Activated naive CD8-positive, alpha-beta T cell treated with anti-CD3 and anti-CD28 coated beads, Interleukin-2, amount 50 U/mL, for 24 hours (primary cell): ENCODE results near the gene CHD5.
A peak's percentile ranks its signal among the peaks of the same experiment; 100 is the strongest.

ENCODE experiments used
- ATAC-seq: fragments of 150-1000 bp; cut with Tn5 transposase; one replicate; pipeline ENCODE4 v1.10.0; 2021
- DNase-seq: peaks from one replicate; pipeline ENCODE4 v3.0.0; 2021
- H3K27ac Mint-ChIP-seq: one replicate; pipeline ENCODE4 v1.8.0; 2021; ENCODE audit warnings: mild to moderate bottlenecking, mixed read lengths
- H3K27me3 Mint-ChIP-seq: one replicate; pipeline ENCODE4 v1.8.0; 2021; ENCODE audit warnings: mixed read lengths
- H3K36me3 Mint-ChIP-seq: one replicate; pipeline ENCODE4 v1.8.0; 2021; ENCODE audit warnings: low read depth, mixed read lengths
- H3K4me1 Mint-ChIP-seq: one replicate; pipeline ENCODE4 v1.8.0; 2021; ENCODE audit warnings: mixed read lengths
- H3K4me3 Mint-ChIP-seq: one replicate; pipeline ENCODE4 v1.8.0; 2021; ENCODE audit warnings: mild to moderate bottlenecking, moderate library complexity, mixed read lengths
- H3K9me3 Mint-ChIP-seq: one replicate; pipeline ENCODE4 v1.8.0; 2021; ENCODE audit warnings: mixed read lengths

Gene CHD5

DNA sequence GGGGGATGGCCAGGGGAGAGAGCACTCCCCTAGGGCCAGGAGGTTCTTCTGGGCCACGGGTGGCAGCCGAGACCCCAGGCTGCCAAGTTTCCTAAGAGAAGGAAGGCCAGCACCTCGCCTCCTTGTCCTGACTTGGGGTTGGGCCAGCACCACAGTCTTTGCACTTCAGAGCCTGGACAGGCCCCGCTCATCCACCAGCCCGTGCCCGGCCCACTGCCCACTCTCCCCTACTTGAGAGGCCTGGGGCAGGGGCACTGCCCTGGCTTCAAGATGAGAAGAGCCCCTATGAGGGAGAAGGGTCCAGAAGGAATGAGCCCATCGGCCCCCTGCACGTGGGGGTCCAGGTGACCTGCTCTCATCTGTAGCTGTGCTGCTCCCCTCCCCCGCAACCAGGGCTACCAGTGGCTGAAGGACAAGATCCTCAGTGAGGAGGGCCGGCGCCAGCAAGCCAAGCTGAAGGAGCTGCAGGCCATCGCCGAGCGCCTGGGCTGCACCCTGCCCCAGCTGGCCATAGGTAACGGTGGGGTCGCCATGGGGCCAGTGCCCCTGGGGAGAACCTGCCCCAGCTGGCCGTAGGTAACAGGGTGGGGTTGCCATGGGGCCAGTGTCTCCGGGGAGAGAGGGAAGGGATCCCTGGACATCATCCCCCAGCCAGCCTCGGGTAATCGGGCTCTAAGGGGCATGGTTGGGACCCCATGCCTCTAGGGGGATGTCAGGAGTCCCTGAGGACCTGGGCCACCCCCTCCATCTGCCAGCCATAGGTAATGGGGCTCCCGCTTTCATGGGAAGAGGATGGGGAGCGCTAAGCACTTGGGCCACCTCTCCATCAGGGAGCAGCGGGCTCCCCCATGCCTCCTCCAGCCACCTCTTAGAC is 83.6 kb downstream of the CHD5 start:
- ATAC-seq (no peak), DNase-seq (no peak)
- Mint-ChIP-seq H3K27me3 (no peaks in the 10 kb centered on the region), H3K4me3 (no peak overlapping the region), H3K9me3 (no peaks in the 10 kb centered on the region), H3K36me3 (peaks cover 22% of the 10 kb centered on the region), H3K27ac (no peak overlapping the region), H3K4me1 (peaks cover 3% of the 10 kb centered on the region)

DNA sequence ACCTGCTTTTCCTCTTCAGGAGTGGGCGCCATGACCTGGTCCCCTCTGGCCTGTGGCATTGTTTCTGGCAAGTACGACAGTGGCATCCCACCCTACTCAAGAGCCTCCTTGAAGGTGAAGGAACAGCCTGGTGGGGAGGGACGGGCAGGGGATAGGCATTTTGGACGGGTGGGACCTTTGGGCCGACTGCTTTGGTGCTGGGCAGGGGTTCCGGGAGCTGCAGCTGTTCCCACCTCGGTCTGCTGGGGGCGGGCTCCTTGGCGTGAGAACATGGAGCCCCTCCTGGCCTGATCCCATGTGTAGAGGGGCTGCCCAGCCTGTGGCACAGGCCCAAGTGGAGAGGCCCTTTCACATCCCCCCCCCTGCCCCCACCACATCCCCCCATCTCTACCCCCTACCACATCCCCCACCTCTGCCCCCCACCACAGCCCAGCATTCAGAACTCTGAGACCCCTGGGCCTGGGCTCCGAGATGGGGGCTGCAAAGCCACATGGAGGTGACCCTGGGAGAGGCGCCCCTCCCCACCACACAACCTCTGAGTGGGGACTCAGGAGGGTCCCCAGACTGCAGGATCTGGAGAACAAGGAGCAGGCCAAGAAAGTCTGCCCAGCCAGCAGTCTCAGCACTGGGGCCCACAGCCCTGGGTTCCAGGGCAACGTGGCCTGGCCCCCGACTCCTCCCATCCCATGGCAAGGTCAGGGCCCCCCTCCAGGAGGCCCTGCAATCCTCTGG is 84.4 kb downstream of the CHD5 start:
- ATAC-seq (no peak), DNase-seq (no peak)
- Mint-ChIP-seq H3K4me1 (peaks cover 3% of the 10 kb centered on the region), H3K36me3 (peaks cover 26% of the 10 kb centered on the region), H3K4me3 (no peak overlapping the region), H3K27me3 (no peaks in the 10 kb centered on the region), H3K27ac (no peak overlapping the region), H3K9me3 (no peaks in the 10 kb centered on the region)

DNA sequence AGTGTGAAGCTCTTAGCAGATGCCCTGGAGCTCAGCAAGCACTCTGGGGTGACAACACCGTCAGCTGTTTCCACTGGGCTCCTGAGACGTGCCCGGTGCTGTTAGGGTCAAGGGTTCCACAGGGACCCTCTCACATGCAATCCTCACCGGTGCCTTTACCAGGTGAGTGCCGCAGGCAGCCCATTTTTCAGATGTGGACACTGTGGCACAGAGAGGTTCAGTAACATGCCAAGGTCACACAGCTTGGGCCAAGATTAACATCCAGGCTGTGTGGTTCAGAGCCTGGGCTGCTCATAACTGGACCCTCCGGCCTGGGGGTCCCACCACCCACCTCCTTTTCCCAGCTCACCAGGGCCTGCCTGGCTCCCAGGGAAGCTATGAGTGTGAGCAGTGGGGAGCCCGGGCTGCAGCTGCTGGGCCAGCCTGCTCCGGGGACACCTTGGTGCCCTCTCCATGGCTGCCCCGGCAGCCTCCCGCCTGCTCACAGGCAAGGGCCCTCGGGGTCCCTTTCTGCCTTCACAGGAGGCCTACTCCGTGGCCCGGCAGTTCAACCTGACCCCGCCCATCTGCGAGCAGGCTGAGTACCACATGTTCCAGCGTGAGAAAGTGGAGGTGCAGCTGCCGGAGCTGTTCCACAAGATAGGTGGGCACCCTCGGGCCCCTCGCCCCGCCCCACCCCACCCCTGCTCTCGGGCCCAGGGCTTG is 85.2 kb downstream of the CHD5 start:
- Mint-ChIP-seq H3K27ac (no peak overlapping the region), H3K36me3 (peaks cover 26% of the 10 kb centered on the region), H3K4me3 (no peak overlapping the region), H3K27me3 (no peaks in the 10 kb centered on the region), H3K4me1 (peaks cover 3% of the 10 kb centered on the region), H3K9me3 (no peaks in the 10 kb centered on the region)
- DNase-seq (no peak), ATAC-seq (no peak)

DNA sequence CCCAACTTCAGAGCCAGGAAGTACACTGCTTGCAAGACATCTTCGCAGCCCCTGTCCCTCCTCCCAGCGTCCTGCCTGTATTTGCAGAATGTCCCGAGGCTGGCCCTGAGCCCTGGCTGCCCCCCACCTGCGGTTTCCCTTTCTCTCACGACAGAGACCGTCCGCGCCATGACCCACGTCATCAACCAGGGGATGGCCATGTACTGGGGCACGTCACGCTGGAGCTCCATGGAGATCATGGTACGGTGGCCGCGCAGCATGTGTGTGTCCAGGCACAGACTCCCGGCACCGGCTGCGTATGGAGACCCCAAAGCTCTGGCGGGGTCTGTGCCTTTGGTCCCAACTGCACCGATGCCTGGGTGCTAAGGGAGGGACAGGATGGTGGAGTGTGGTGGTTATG is 85.9 kb downstream of the CHD5 start:
- no peak for ATAC-seq
- peaks cover 26% of the 10 kb centered on the region for H3K36me3 Mint-ChIP-seq

DNA sequence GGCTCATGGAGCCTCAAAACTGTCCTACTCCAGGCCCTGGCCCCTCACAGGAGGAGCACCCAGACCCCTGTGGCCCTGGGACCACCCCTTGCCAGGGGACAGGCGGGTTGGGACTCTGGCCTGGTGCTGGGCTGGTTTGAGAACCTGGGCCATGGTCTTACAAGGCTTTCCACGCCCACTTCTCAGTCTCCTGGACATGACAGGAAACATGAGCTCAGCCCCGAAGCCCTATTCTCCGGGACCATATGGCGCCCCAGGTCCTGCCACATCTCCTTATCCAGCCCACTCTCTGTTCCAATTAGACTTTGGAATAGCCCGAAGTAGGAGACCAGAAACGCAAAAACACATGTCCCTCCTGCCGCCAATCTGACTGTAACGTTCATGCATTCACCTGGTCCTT is 86.5 kb downstream of the CHD5 start:
- Mint-ChIP-seq H3K27ac (no peak overlapping the region), H3K4me1 (peaks cover 3% of the 10 kb centered on the region), H3K27me3 (no peaks in the 10 kb centered on the region), H3K4me3 (no peak overlapping the region), H3K9me3 (no peaks in the 10 kb centered on the region), H3K36me3 (peaks cover 26% of the 10 kb centered on the region)
- ATAC-seq (no peak), DNase-seq (no peak)

More for the DNA sequence above, 85.9 kb downstream of the CHD5 start:
- no peak for DNase-seq
- no peak overlapping the region for H3K27ac Mint-ChIP-seq
- no peaks in the 10 kb centered on the region for H3K27me3 Mint-ChIP-seq
- peaks cover 3% of the 10 kb centered on the region for H3K4me1 Mint-ChIP-seq
- no peaks in the 10 kb centered on the region for H3K9me3 Mint-ChIP-seq
- H3K4me3 Mint-ChIP-seq = no peak overlapping the region

DNA sequence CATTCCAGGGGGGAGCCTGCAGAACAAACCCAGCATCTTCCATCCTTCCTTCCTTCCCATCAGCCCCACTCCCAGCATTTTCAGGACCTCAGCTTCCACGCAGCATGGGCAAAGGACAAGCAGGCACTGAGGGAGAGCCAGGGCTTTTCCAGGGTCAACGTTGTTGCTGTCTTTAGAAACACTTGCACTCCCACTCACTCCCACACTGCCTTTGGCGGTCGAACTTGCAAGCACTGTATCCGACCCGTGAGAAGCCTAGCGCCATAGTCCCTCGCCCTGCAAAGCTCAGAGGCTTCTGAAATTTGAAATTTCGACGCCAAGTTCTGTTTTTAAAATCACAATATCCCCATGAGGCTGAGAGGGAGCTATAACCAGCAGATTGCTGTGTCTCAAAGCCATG is 87.0 kb downstream of the CHD5 start:
- peaks cover 3% of the 10 kb centered on the region for H3K4me1 Mint-ChIP-seq
- no peaks in the 10 kb centered on the region for H3K27me3 Mint-ChIP-seq
- no peak overlapping the region for H3K27ac Mint-ChIP-seq
- no peak for DNase-seq
- no peak overlapping the region for H3K4me3 Mint-ChIP-seq
- no peak for ATAC-seq
- no peaks in the 10 kb centered on the region for H3K9me3 Mint-ChIP-seq
- H3K36me3 Mint-ChIP-seq = peaks cover 21% of the 10 kb centered on the region

DNA sequence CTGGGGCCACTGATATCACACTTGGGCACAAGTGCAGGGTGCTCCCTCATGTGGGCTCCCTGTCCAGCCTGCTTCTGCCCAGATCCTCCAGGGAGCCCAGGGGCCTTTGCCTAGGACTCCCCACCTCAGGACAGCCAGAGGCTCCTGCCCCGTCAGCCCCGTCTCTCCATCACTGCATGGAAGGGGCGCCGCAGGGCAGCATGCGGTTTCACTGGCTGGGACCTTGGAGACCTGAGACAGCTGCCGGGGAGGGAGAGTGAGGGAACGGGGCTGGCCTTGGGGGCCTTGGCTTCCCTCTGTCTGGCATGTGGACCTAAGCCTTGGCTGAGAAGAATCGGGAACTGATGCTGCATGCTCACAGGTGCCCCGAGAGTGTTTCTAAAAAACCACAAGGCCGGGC is 87.9 kb downstream of the CHD5 start:
- DNase-seq (no peak), ATAC-seq (no peak)

DNA sequence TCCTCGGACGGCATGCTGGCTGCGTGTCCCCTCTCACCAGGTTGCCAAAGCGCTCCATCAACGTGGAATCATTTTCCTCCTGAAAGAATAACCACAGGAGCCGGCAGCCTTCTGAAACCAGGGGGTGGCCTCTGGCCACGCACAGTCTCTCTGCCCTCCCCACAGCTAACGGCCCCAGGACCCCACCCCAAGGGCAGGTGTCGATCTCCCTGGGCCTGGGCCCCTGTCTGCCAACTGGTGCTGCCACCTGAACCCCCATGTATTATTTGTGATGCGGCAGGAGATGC is 88.4 kb downstream of the CHD5 start:
- H3K36me3 Mint-ChIP-seq = peaks cover 15% of the 10 kb centered on the region
- peaks cover 2% of the 10 kb centered on the region for H3K4me1 Mint-ChIP-seq
- H3K27ac Mint-ChIP-seq = no peak overlapping the region
- H3K4me3 Mint-ChIP-seq = no peak overlapping the region
- ATAC-seq = no peak
- H3K9me3 Mint-ChIP-seq = no peaks in the 10 kb centered on the region
- no peak for DNase-seq
- H3K27me3 Mint-ChIP-seq = no peaks in the 10 kb centered on the region

More for the DNA sequence above, 87.9 kb downstream of the CHD5 start:
- Mint-ChIP-seq H3K36me3 (peaks cover 16% of the 10 kb centered on the region), H3K27ac (no peak overlapping the region), H3K27me3 (no peaks in the 10 kb centered on the region), H3K4me1 (peaks cover 2% of the 10 kb centered on the region), H3K9me3 (no peaks in the 10 kb centered on the region), H3K4me3 (no peak overlapping the region)

DNA sequence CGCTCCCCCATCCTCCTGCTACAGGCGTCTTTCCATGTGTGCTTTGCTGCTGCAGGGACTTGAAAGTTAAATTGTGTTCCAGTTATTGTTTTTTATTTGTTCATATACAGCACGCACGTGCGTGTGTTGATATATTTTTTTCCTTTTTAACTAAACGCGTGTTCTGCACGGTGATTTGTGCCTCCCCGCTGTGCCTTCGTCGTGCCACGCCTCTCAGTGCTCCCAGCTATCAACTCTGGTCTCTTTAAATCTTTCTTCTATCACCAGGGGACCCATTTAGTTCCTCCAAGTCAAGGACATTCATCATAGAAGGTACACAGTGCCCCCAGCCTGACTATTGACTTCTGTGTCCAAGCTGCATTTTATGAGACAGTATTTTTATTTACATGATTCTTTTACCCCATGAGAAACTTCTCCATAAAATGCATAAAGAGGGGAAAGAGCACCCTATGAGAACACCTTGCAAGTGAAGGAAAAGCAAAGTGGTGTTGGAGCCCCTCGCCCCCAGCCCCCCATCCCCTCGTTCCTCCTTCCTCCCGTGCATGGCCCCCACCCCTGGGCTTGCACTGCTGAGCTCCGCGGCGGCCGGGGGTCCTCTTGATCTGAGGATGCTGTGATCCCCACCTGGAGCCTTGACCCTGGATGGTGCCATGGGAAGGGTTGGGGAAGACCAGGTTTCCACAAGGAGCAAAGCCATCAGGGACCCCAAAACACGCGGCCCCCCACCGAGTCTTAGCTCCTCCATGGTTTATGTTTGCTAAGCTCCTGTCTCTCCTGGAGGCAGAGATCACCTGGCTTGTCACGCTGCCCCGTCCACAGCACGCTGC is 88.9 kb downstream of the CHD5 start:
- Mint-ChIP-seq H3K27me3 (no peaks in the 10 kb centered on the region), H3K4me3 (no peak overlapping the region), H3K27ac (no peak overlapping the region), H3K36me3 (peaks cover 15% of the 10 kb centered on the region), H3K9me3 (no peaks in the 10 kb centered on the region), H3K4me1 (peaks cover 2% of the 10 kb centered on the region)
- ATAC-seq (no peak), DNase-seq (no peak)

DNA sequence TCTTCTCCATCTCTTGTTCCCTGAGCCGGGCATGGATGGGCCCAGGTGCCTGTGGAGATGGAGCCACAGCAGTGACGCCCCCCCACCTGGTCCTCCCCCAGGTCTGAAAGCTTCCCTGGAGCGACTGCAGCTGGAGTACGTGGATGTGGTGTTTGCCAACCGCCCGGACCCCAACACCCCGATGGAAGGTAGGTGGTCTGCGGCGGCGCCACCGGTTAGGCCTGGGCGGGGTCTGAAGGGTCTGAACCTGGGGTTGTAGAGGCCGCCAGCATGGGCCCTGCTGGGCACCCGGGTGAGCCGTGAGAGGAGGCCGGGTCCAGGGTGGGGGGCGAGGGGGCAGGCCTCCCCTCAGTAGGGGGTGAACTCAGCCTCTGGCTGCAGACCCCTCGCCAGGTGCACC is 89.8 kb downstream of the CHD5 start:
- no peak for ATAC-seq
- Mint-ChIP-seq H3K4me3 (no peak overlapping the region), H3K27me3 (no peaks in the 10 kb centered on the region), H3K27ac (no peak overlapping the region), H3K36me3 (peaks cover 15% of the 10 kb centered on the region), H3K9me3 (no peaks in the 10 kb centered on the region), H3K4me1 (peaks cover 2% of the 10 kb centered on the region)
- no peak for DNase-seq

DNA sequence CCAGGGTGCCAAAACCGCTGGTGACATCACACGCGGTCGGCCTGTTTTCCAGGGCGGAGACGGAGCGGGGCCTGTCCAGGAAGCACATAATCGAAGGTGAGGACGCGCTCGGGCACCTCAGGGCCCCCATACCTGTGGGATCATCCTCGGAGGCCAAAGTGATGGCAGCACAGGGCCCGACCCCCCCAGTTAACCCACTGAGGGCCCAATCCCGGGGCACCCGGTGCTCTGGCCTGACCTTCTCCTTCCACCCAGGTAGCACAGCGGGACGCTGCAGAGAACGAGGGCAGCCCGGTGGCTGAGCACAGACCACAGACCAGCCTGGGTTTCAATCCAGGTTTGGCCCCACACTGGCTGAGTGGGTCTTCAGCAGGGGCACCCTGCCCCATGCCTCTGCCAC is 91.2 kb downstream of the CHD5 start:
- H3K4me3 Mint-ChIP-seq = no peak overlapping the region
- H3K36me3 Mint-ChIP-seq = peaks cover 11% of the 10 kb centered on the region
- peaks cover 2% of the 10 kb centered on the region for H3K4me1 Mint-ChIP-seq
- H3K27ac Mint-ChIP-seq = no peak overlapping the region
- no peaks in the 10 kb centered on the region for H3K27me3 Mint-ChIP-seq
- ATAC-seq (no peak), DNase-seq (no peak)
- H3K9me3 Mint-ChIP-seq = no peaks in the 10 kb centered on the region

DNA sequence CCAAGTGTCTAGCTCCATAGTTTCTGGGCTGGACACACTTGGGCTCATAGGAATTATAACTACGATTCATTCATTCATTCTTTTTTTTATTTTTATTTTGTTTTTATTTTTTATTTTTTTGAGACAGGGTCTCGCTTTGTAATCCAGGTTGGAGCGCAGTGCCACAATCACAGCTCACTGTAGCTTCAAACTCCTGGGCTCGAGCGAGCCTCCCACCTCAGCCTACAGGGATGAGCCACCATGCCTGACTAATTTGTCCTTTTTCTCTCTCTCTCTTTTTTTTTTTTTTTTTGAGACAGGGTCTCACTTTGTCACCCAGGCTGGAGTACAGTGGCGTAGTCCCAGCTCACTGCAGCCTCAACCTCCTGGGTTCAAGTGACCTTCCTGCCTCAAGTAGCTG is 92.2 kb downstream of the CHD5 start:
- peak overlapping the region; percentile 52 for H3K27ac Mint-ChIP-seq
- H3K4me3 Mint-ChIP-seq = no peak overlapping the region
- no peaks in the 10 kb centered on the region for H3K9me3 Mint-ChIP-seq

DNA sequence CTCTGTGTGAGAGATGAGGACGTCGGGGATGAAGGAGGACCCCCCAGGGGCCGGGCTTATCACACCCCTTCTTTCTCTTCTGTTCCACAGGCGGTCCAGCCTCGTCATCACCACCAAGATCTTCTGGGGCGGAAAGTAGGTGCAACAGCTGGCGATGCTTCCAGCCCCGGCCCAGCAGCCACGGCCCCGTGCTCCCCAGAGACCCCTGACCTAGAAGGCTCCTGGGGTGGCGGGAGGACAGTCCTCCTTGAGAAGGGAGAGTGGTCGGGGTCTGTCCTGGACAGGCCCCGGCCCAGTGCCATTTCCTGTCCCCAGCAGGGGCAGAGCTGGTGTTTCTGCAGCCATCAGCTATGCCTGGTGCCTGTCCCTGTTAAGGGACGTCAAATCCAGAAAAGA is 92.7 kb downstream of the CHD5 start:
- Mint-ChIP-seq H3K36me3 (peaks cover 9% of the 10 kb centered on the region), H3K9me3 (no peaks in the 10 kb centered on the region), H3K4me3 (no peak overlapping the region), H3K4me1 (peaks cover 2% of the 10 kb centered on the region), H3K27me3 (no peaks in the 10 kb centered on the region), H3K27ac (peak overlapping the region; percentile 52)
- DNase-seq (no peak), ATAC-seq (no peak)

More for the DNA sequence above, 92.2 kb downstream of the CHD5 start:
- ATAC-seq (no peak), DNase-seq (no peak)
- peaks cover 2% of the 10 kb centered on the region for H3K4me1 Mint-ChIP-seq
- no peaks in the 10 kb centered on the region for H3K27me3 Mint-ChIP-seq
- peaks cover 9% of the 10 kb centered on the region for H3K36me3 Mint-ChIP-seq

DNA sequence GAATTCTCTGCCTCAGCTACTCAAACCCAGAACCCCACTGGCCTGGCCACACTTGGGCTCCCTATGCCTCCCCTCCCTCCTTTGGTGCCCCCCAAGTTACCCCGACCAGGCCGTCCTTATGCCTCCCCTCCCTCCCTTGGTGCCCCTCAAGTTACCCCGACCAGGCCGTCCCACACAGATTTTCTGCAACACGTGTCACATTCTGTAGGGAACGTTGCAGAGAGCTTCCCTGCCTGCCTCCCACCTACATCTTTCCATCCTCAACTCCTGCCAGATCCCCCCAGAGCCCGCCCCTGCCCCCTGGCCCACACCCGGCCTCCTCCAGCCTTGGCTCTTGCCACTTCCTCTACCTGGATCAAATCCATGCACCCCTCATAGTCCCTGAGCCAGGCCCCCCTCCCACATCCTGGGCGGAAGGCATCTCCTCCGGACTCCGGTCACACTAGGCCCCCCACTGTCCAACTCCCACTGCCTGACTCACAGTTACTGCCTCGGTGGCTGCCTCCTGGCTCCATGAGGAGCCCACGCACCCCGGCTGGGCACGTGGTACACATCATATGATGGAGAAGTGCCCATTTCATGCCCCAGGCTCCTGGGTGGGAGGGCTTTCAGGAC is 93.3 kb downstream of the CHD5 start:
- Mint-ChIP-seq H3K27ac (no peak overlapping the region), H3K9me3 (no peaks in the 10 kb centered on the region), H3K4me3 (no peak overlapping the region), H3K4me1 (peaks cover 2% of the 10 kb centered on the region), H3K27me3 (no peaks in the 10 kb centered on the region), H3K36me3 (peaks cover 7% of the 10 kb centered on the region)
- DNase-seq = no peak
- ATAC-seq = no peak
